D721Med (cell line): Measurements from ENCODE around the gene TGM3.

Experiments used
- DNase-seq: peaks from one replicate; pipeline ENCODE4 v3.0.0; 2011; ENCODE audit warnings: low spot score; ENCODE audit not compliant: insufficient read length
- FAIRE-seq: peaks from 2 replicates; lab custom pipeline; 2011; peaks lifted over from hg19 to GRCh38; lab: Jason Lieb, UNC
- CTCF ChIP-seq: IDR thresholded peaks from 2 replicates; pipeline ENCODE4 v1.5.1; 2012; ENCODE audit warnings: mild to moderate bottlenecking, control low read depth; ENCODE audit not compliant: insufficient read depth; ENCODE audit errors: missing control alignments

TGM3 gene

GRCh38 chr20:2273634-2274302, 22.0 kb upstream of the TGM3 start:
- DNase-seq (no peak), FAIRE-seq (no peak)
- no peak for TF ChIP-seq CTCF

GRCh38 chr20:2276015-2276414, 19.8 kb upstream of the TGM3 start:
- no peak for DNase-seq

GRCh38 chr20:2279253-2279779, 16.5 kb upstream of the TGM3 start:
- TF ChIP-seq CTCF, result no peak
- no peak for DNase-seq
- FAIRE-seq, result no peak

More at GRCh38 chr20:2276015-2276414, 19.8 kb upstream of the TGM3 start:
- TF ChIP-seq CTCF, result no peak
- FAIRE-seq, result no peak

GRCh38 chr20:2280082-2280481, 15.7 kb upstream of the TGM3 start:
- TF ChIP-seq CTCF, result no peak
- FAIRE-seq (no peak), DNase-seq (no peak)

GRCh38 chr20:2281563-2281962, 14.2 kb upstream of the TGM3 start:
- no peak for TF ChIP-seq CTCF
- DNase-seq, result no peak

GRCh38 chr20:2282181-2282580, 13.6 kb upstream of the TGM3 start:
- no peak for DNase-seq
- no peak for FAIRE-seq
- no peak for TF ChIP-seq CTCF

More at GRCh38 chr20:2281563-2281962, 14.2 kb upstream of the TGM3 start:
- FAIRE-seq, result no peak
